DMS153 (cell line): ENCODE data around the gene TGM6.
A peak's percentile ranks its signal among the peaks of the same experiment; 100 is the strongest.
"Not testable (repeated sequence)": the region's sequence is repeated elsewhere in the genome, so short reads cannot be mapped to it uniquely, and the experiment has no call there.

Experiments used
- DNase-seq: peaks from one replicate; lab custom pipeline; 2025; lab: John Stamatoyannopoulos, UW

TGM6 gene

DNA sequence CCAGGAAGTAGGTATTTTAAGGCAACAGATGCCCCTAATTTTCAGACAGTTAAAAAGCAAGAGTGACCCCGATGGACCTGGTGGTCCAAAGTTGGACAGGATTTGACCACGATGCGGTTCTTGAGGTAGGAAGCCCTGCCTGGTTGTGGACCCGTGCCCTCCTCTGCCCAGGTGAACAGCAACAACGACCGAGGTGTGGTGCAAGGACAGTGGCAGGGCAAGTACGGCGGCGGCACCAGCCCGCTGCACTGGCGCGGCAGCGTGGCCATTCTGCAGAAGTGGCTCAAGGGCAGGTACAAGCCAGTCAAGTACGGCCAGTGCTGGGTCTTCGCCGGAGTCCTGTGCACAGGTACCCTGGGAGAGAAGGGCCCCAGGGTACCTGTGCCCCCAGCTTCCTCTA lies 18.7 kb downstream of the TGM6 start:
- DNase-seq = no peak

DNA sequence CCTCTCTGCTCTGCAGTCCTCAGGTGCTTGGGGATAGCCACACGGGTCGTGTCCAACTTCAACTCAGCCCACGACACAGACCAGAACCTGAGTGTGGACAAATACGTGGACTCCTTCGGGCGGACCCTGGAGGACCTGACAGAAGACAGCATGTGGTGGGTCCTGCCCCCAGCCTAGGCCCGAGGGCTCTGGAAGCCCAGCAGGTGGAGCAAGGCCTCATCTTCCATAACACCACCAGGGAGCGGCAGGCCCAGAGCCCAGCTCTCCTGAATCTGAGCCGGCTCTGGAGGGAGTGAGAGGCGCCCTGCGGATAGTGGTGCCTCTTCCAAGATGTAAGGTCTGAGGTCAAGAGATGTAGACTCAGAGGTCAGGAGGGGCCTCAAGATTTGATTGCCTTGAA lies 19.6 kb downstream of the TGM6 start:
- DNase-seq = no peak

DNA sequence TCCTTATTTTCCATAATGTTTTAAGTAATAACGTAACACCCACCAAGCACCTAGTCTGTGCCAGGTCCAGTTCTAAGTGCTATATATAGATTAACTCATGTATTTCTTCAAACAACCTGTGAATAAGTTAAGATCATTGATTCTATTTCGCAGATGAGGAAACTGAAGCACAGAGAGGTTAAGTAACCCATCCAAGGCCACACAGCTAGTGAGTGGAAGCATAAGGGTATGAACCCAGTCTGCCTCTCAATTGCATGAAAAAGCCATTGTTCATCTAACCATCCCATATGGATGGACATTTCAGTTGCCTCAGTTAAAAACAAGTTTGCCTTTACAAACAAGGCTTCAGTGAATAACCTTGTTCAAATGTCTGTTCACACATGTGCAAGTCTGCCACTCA lies 20.8 kb downstream of the TGM6 start:
- DNase-seq = no peak

DNA sequence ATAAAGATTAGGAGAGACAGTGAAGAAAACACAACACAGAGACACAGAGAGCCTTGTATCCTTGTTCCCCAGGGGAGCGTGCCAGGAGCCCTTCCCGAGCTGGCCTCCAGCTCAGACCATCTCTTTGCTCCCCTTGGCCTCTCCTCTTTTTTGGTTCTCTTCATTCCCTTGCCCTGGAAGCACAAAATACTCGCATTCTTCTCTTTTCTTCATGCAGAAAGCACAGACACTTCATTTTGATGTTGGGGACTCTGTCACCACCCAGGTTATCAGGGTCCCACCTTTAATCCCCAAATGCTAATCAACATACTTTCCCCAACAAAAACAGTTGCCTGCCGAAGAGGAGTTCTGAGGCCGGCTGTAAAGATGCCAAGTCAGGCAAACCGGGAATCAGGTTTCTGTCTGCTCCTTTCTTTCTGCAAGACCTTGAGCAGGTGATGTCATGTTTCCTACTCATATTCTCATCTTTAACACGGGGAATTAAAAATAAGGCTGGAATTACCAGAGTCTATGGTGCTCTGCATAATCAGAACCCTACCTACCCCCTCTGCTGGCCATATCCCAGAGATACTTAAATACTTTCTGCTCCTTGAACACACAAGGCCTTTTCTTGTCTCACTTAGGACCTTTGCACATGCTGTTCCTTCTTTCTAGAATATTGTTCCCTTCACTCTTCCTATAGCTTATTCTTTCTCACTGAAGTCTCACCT lies 21.7 kb downstream of the TGM6 start:
- no peak for DNase-seq

DNA sequence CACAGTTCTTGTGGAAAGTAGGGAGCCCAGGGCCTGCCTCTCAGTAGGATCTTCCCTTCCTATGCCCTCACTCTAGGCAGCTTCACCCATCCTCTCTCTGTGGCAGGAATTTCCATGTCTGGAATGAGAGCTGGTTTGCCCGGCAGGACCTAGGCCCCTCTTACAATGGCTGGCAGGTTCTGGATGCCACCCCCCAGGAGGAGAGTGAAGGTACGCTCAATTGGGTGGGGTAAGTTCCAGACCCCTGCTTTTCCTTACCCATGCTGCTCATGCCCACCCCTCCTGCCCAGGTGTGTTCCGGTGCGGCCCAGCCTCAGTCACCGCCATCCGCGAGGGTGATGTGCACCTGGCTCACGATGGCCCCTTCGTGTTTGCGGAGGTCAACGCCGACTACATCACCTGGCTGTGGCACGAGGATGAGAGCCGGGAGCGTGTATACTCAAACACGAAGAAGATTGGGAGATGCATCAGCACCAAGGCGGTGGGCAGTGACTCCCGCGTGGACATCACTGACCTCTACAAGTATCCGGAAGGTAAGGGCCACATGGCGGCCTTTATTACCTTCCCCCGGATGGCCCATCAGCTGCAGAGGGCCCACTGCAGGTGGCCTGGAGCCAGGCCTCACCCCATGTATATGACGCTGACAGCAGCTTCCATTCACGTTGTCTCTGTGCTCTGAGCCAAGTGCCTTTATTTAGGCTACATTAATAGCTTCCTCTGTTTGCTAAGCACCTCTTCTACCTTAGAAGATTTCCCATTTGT lies 22.8 kb downstream of the TGM6 start:
- DNase-seq = no peak

DNA sequence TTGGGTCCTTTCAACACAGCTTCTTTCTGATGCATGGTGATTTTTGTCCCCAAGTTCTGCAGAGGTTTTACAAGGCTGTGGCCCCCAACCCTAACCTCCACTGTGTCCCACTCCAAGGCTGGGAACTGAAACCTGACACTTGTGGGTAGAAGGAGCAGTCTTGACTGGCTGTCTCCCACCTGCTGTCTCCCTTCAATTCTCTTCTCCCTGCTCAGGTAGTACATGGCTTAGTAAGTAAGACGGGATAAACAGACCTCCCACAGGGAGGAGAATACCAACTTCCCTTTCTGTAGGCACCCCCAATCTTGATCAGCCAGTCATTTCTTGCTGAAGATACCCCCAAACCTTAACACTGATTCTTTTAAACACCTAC lies 25.0 kb downstream of the TGM6 start:
- DNase-seq = no peak

DNA sequence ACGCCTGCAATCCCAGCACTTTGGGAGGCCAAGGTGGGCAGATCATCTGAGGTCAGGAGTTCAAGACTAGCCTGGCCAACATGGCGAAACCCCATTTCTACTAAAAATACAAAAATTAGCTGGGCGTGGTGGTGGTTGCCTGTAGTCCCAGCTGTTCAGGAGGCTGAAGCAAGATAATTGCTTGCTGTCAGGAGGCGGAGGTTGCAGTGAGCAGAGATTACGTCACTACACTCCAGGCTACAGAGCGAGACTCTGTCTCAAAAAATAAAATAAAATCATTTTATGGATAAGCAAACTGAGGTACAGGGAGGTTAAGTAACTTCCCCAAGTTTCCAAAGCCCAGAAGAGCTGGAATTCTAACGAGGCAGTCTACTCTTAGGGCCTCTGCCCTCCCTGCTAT lies 26.7 kb downstream of the TGM6 start:
- not testable (repeated sequence) for DNase-seq

DNA sequence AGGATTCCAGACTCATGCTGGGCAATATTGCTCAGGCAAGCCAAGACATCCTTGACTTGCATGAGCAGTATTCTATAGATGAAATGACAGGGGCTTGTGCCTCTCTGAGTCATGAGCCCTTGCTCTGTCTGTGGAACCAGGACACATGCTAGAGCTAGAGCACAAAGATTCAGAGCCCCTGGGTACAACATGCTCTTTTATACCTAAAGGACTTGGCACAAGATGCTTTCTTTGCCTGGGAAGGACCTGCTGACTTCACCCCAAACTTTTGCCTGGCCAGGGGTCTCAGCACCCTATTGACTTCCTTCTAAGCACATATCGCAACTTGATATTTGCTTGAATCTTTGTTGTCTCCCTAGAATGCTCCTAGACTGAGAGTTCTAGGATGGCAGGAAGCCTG lies 27.4 kb downstream of the TGM6 start:
- DNase-seq = no peak

DNA sequence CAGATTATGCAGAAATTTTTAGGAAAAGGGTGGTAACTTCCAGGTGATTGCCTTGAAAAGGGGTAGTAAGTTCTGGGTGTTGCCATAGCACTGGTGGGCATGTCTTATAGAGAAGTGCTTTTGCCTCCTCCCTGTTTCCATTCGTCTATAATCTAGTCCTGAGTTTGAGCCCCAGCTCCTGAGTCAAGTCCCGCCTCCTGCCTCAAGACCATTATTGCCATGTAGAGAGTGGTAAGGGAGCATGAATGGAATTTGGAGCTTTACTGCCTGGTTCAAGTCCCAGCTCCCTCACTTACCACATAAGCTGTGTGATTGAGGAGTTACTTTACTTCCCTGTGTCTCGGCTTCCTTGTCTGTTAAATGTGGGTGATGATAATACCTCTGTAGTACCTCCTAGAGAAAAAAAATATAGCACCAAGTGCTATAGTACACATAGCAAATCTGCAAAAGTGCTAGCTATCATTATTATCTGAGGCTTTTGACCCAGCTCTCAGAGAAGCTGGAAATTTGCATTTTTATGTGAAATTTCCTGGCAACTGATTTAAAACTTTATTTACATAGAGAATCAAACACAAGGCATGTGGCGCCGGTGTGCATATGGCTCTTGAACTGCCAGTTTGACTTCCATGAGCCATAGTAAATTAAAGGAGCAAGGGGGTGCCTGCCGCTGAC lies 36.0 kb downstream of the TGM6 start:
- DNase-seq = peak; percentile 51

DNA sequence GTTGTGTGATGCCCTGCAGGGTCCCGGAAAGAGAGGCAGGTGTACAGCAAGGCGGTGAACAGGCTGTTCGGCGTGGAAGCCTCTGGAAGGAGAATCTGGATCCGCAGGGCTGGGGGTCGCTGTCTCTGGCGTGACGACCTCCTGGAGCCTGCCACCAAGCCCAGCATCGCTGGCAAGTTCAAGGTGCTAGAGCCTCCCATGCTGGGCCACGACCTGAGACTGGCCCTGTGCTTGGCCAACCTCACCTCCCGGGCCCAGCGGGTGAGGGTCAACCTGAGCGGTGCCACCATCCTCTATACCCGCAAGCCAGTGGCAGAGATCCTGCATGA lies 36.5 kb downstream of the TGM6 start:
- DNase-seq = no peak

DNA sequence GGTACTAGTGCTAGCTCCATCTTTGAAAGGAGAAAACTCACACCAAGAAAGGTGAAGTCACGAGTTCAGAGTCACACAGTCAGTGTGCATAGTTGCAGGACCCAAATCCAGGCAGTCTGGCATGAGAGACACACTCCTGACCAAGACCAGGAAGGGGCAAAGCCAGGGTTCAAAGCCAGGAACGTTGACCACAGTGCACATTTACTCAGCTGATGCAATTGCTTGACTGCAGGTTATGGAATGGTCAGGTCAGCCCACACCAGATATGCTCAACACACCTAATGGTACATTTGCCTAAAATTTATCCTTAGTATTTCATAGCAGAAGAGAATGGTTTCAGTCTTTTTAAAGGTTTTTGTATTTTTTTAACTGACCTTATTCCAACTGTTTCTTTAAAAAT lies 37.7 kb downstream of the TGM6 start:
- DNase-seq = no peak

DNA sequence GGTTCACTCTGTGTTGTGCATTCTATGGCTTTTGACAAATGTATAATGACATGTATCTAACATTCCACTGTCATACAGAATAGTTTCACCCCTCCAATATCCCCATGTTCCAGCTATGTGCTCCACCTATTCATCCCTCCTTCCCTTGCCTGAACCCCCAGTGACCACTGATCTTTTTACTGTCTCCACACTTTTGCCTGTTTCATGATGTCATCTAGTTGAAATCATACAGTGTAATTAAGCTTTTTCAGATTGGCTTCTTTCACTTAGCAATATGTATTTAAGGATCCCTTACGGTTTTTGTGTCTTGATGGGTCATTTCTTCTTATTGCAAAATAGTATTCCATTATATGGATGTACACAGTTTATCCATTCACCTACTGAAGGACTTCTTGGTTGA lies 39.8 kb downstream of the TGM6 start:
- DNase-seq = no peak

DNA sequence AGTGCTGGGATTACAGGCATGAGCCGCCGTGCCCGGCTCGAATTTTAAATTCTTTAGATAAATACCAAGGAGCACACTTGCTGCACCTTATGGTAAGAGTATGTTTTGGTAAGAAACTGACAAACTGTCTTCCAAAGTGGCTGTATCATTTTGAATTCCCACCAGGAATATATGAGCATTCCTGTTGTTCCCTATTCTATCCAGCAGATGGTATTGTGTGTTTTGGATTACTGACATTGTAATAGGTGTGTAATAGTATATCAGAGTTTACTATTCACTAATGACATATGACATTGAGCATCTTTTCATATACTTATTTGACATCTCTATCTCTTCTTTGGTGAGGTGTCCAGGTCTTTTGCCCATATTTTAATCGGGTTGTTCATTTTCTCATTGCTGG lies 40.5 kb downstream of the TGM6 start:
- no peak for DNase-seq

DNA sequence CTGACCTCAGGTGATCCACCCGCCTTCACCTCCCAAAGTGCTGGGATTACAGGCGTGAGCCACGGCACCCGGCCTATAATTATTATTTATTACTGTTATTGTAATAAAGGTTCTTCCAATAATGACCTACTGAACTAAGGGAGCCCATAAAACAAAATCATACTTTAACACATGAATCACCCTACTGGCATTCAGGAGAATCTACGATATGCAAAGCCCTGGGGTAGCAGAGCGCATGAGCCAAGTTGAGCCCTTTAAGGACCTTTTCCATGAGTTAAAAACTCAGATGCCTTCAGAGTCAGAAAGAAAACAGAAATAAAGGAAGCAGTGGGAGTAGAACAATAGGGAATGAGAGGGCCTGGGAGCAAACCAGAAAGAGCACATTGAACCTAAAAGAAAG lies 48.4 kb downstream of the TGM6 start:
- DNase-seq = no peak

DNA sequence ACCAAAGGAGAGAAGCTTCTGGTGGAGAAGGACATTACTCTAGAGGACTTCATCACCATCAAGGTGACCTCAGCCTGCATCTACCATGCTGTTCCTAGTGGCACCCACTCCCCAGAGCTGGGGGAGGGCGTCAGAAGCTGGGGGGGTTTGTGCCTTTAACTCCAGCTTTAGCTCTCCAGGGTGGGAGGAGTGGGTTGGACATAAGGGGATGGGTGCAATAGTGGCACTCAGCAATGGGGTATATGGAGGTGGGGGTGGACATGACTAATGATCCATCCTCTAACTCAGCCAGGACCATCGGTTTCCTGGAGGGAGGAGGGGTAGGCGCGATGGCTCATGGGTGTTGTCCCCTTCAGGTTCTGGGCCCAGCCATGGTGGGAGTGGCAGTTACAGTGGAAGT lies 49.8 kb downstream of the TGM6 start:
- DNase-seq = no peak

DNA sequence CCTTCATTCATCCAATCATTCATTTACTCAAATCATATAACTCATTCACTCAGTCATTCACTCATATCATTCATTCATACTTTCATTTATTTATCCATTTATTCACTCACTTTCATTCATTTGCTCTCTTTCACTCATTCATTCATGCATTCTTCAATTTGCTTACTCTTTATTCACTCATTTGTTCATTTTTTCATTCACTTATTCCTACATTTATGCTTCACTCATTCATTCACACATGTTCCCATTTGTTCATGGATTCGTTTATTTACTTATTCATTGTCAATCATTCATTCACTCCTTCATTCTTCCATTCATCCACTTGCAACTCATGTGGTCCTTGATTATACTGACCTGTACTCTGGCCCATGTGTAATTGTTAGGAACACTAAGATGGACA lies 50.5 kb downstream of the TGM6 start:
- no peak for DNase-seq

DNA sequence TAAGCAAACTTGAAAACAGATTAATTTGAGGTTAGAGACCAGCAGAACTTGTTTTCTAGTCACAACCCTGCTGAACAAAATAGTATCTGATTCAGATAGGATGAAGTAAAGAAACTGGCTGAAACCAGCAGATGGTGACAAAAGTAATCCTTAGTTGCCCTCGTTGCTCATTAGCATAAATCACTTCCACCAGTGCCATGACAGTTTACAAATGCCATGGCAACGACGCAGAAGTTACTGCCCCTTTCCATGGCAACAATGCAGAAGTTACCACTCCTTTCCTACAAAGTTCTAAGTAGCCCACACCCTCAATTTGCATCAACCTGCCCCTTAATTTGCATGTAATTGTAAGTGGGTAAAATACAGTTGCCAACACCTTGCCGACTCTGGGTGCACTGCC lies 66.1 kb downstream of the TGM6 start:
- no peak for DNase-seq

DNA sequence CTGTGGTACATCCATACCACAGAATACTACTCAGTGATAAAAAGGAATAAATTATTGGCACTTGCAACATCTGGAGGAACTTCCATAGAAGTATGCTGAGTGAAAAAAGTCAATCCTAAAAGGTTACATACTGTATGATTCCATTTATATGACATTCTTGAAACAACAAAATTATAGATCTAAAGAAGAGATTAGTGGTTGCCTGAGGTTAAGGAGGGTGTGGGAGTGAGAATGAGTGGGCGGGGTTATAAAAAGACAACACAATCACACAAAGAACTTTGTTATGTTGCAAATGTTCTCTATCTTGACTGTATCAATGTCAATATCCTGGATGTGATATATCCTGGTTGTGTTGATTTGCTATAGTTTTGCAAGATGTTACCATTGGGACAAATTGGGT lies 68.7 kb downstream of the TGM6 start:
- no peak for DNase-seq

DNA sequence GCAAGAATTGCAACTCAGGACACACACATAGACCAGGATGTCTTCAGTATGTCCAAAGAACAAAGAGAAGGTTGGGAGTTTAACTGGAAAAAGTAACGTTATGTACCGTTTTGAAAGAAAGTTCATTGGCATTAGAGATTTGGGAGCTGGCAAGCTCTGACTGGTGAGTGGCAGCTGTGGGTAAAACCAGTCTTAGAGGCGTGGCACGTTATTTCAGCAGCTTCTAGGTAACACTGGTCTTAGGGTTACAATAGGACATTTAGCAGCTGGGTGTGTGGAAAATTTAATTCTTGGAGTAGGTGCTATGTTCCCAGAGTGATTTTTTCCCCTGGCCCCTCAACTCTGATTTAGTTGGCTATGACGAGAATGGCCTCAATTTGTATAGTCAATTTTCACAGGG lies 70.7 kb downstream of the TGM6 start:
- DNase-seq = no peak

DNA sequence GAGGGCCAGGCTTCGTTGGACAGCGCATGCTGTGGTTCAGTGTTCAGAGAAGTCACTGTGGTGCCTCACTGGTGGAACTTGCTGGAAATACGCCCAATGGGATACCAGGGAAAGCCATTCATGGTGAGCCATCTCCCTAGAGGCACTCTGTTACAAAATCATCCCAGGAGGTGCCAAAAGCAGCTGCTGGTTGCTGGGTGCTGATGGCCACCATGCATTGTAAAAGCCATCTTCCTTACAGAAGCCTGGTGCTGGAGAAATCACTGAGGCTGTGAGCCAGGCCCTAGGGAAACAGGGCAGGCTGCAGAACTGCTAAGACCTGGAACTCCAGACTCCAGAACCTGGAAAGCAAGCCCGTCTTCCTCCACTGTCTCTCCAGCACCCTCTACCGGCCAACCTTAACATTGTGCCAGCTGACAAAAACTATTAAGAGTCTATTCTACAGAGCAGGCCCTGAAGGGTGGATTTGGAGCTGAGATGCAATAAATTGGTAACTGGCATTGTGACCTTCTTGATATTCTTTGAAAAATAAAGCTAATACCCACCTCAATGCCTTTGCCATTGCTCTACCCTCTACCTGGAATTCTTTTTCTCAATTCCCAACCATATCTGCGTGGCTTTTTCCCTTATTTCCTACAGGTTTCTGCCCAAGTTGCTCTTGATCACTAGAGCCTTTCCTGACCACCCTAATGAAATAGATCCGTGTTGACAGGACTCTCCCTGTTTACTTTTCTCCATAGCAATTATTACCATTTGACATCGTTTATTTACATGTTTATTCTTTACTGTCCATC lies 71.4 kb downstream of the TGM6 start:
- peak; percentile 58 for DNase-seq

DNA sequence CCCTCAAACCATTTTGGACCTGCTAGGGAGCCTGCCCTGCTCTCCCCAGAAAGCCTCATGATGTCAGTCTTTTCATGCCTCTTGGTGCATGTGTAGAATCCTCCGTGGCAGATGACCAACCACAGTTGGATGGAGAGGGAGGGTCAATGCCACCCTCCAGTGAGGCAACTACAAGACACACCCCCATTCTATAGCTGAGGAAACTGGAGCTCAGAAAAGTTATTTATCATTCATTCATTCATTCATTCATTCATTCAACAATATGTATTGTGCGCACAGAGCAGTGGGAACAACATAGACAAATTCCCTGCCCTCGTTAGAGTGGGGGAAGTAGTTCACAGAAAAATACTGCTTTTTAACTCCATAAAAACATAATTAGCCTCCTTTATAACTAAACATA lies 73.1 kb downstream of the TGM6 start:
- no peak for DNase-seq

DNA sequence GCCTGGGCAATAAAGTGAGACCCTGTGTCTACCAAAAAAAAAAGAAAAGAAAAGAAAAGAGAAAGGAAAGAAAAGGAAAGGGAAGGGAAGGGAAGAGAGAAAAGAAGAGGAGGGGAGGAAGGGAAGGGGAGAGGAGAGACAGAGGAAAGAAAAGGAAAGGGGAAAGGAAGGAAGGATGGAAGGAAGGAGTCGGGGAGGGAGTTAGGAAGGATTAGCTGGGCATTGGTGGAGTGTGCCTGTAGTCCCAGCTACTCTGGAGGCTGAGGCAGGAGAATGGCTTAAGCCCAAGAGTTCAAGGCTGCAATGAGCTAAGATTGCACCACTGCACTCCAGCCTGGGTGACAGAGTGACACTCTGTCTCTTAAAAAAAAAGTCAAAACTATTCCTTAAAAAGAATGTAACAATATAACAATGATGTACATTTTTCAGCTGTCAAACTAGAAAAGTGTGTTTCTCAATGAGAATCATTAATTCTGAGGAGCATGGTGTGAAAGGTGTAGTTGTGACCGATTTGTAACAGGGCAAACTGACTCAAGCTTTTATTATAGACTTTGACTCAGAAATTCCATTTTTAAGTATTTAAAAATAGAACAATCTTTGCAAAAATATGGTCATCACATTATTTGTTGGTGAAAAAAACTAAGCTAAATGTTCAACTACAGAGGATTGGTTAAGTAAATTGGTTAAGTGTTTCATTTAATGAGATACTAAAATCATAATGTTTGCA lies 75.2 kb downstream of the TGM6 start:
- no peak for DNase-seq
